Astrocyte (in vitro differentiated cells and primary cell): ENCODE measurements around the gene FBXO30. TPM values are rescaled to one million over a fixed set of nuclear protein-coding genes. Genes with fewer than 3 reads are reported as not detected.
A peak's percentile ranks its signal among the peaks of the same experiment; 100 is the strongest.

Source experiments
- DNase-seq: peaks from one replicate; pipeline ENCODE4 v3.0.0-alpha.2; 2010; ENCODE audit warnings: low read depth
- FAIRE-seq: peaks from 2 replicates; lab custom pipeline; 2011; peaks lifted over from hg19 to GRCh38; lab: Jason Lieb, UNC
- H2AFZ ChIP-seq: 2 replicates; pipeline ENCODE4 v1.6.0; 2012; ENCODE audit warnings: low read depth, low read length, inconsistent platforms
- H3K27ac ChIP-seq: 2 replicates; pipeline ENCODE4 v1.5.1; 2011; ENCODE audit warnings: low read depth, low read length, inconsistent platforms
- H3K27me3 ChIP-seq: 2 replicates; pipeline ENCODE4 v1.6.0; 2011; ENCODE audit warnings: low read length, inconsistent platforms; ENCODE audit not compliant: insufficient read depth
- H3K36me3 ChIP-seq: 2 replicates; pipeline ENCODE4 v1.5.1; 2011; ENCODE audit warnings: low read length, inconsistent platforms; ENCODE audit not compliant: insufficient read depth
- H3K4me1 ChIP-seq: 2 replicates; pipeline ENCODE4 v1.5.1; 2011; ENCODE audit warnings: low read length, inconsistent platforms; ENCODE audit not compliant: insufficient read depth
- H3K4me2 ChIP-seq: 2 replicates; pipeline ENCODE4 v1.6.0; 2012; ENCODE audit warnings: low read length, inconsistent platforms
- H3K4me3 ChIP-seq: 2 replicates; pipeline ENCODE4 v1.5.1; 2011; ENCODE audit warnings: low read depth, mild to moderate bottlenecking, low read length, inconsistent platforms; ENCODE audit not compliant: insufficient read depth
- H3K79me2 ChIP-seq: 2 replicates; pipeline ENCODE4 v1.6.0; 2012; ENCODE audit warnings: mild to moderate bottlenecking, low read length, inconsistent platforms; ENCODE audit not compliant: insufficient read depth
- H3K9ac ChIP-seq: 2 replicates; pipeline ENCODE4 v1.6.0; 2012; ENCODE audit warnings: mild to moderate bottlenecking, low read length, inconsistent platforms
- H3K9me3 ChIP-seq: 2 replicates; pipeline ENCODE4 v1.5.1; 2012; ENCODE audit warnings: low read depth, mild to moderate bottlenecking, low read length, inconsistent platforms; ENCODE audit not compliant: insufficient read depth
- H4K20me1 ChIP-seq: 2 replicates; pipeline ENCODE4 v1.6.0; 2012; ENCODE audit warnings: low read length, inconsistent platforms; ENCODE audit not compliant: insufficient read depth
- H3K27ac Mint-ChIP-seq: one replicate; pipeline ENCODE4 v1.8.0; 2021; ENCODE audit warnings: mild to moderate bottlenecking, mixed read lengths; ENCODE audit not compliant: unreplicated experiment
- H3K27me3 Mint-ChIP-seq: one replicate; pipeline ENCODE4 v1.8.0; 2021; ENCODE audit warnings: low read depth, mixed read lengths; ENCODE audit not compliant: unreplicated experiment
- H3K36me3 Mint-ChIP-seq: one replicate; pipeline ENCODE4 v1.8.0; 2021; ENCODE audit warnings: low read depth, mixed read lengths; ENCODE audit not compliant: unreplicated experiment
- H3K4me1 Mint-ChIP-seq: one replicate; pipeline ENCODE4 v1.8.0; 2021; ENCODE audit warnings: low read depth, mixed read lengths; ENCODE audit not compliant: unreplicated experiment
- H3K4me3 Mint-ChIP-seq: one replicate; pipeline ENCODE4 v1.8.0; 2021; ENCODE audit warnings: mild to moderate bottlenecking, moderate library complexity, mixed read lengths; ENCODE audit not compliant: unreplicated experiment
- H3K9me3 Mint-ChIP-seq: one replicate; pipeline ENCODE4 v1.8.0; 2021; ENCODE audit warnings: mild to moderate bottlenecking, mixed read lengths; ENCODE audit not compliant: unreplicated experiment
- CTCF ChIP-seq: IDR thresholded peaks from 2 replicates; pipeline ENCODE4 v1.5.1; 2011; ENCODE audit warnings: low read depth, mild to moderate bottlenecking, inconsistent platforms, low read length, moderate library complexity; ENCODE audit not compliant: insufficient read depth
- EZH2 ChIP-seq: IDR thresholded peaks from 2 replicates; pipeline ENCODE4 v1.6.1; 2012; ENCODE audit warnings: mild to moderate bottlenecking, low read length, inconsistent platforms; ENCODE audit not compliant: insufficient read depth
- total RNA-seq: library from RNA; stranded (reverse); gene quantifications from 2 replicates; pipeline ENCODE4 v1.2.1, GENCODE V29; 2021

Gene FBXO30
- total RNA-seq, 1 donor from 2014 or later, result 13.6 TPM

- TF ChIP-seq EZH2, result no peak
- no peak for TF ChIP-seq CTCF
- Mint-ChIP-seq H3K9me3 (no peaks in the 10 kb centered on the region), H3K4me3 (peak overlapping the region; percentile 97), H3K27ac (peak overlapping the region; percentile 85), H3K36me3 (no peaks in the 10 kb centered on the region), H3K27me3 (no peaks in the 10 kb centered on the region), H3K4me1 (peaks cover 22% of the 10 kb centered on the region)
- H3K9me3 ChIP-seq, result no peaks in the 10 kb centered on the region
- H3K27ac ChIP-seq, result peak overlapping the region; percentile 91
- peak overlapping the region; percentile 70 for H2AFZ ChIP-seq
- DNase-seq (peak; percentile 61), FAIRE-seq (peak; percentile 56)
- H3K4me3 ChIP-seq, result peak overlapping the region; percentile 95
- no peaks in the 10 kb centered on the region for H3K36me3 ChIP-seq
- peaks cover 40% of the 10 kb centered on the region for H4K20me1 ChIP-seq
- H3K4me1 ChIP-seq, result peaks cover 16% of the 10 kb centered on the region
- H3K27me3 ChIP-seq, result no peaks in the 10 kb centered on the region
- peak overlapping the region; percentile 98 for H3K4me2 ChIP-seq
- peak overlapping the region; percentile 93 for H3K9ac ChIP-seq
- peaks cover 61% of the 10 kb centered on the region for H3K79me2 ChIP-seq
These were observed 1.1 kb downstream of the FBXO30 start for GRCh38 chr6:145813285-145814034.

- Mint-ChIP-seq H3K4me1 (peaks cover 25% of the 10 kb centered on the region), H3K27ac (no peak overlapping the region), H3K27me3 (no peaks in the 10 kb centered on the region), H3K36me3 (no peaks in the 10 kb centered on the region), H3K9me3 (no peaks in the 10 kb centered on the region), H3K4me3 (peak overlapping the region; percentile 97)
- no peak for TF ChIP-seq EZH2
- no peak for TF ChIP-seq CTCF
- DNase-seq, result no peak
- no peak overlapping the region for H2AFZ ChIP-seq
- peak overlapping the region; percentile 32 for H3K4me2 ChIP-seq
- H3K36me3 ChIP-seq, result no peaks in the 10 kb centered on the region
- H3K9ac ChIP-seq, result no peak overlapping the region
- no peaks in the 10 kb centered on the region for H3K27me3 ChIP-seq
- no peak for FAIRE-seq
- H3K4me3 ChIP-seq, result no peak overlapping the region
- H3K79me2 ChIP-seq, result peaks cover 78% of the 10 kb centered on the region
- no peak overlapping the region for H3K27ac ChIP-seq
- H3K9me3 ChIP-seq, result no peaks in the 10 kb centered on the region
- peaks cover 47% of the 10 kb centered on the region for H4K20me1 ChIP-seq
- peaks cover 16% of the 10 kb centered on the region for H3K4me1 ChIP-seq
These were observed 2.9 kb downstream of the FBXO30 start for GRCh38 chr6:145811741-145812140.

GRCh38 chr6:145809785-145810184, 4.8 kb downstream of the FBXO30 start:
- no peaks in the 10 kb centered on the region for H3K27me3 Mint-ChIP-seq
- Histone ChIP-seq H4K20me1 (peaks cover 62% of the 10 kb centered on the region), H3K4me3 (no peak overlapping the region), H2AFZ (no peak overlapping the region), H3K79me2 (peaks cover 98% of the 10 kb centered on the region), H3K9me3 (no peaks in the 10 kb centered on the region), H3K4me1 (peaks cover 5% of the 10 kb centered on the region), H3K27ac (no peak overlapping the region), H3K36me3 (peaks cover 15% of the 10 kb centered on the region), H3K27me3 (no peaks in the 10 kb centered on the region), H3K4me2 (no peak overlapping the region), H3K9ac (no peak overlapping the region)
- H3K4me3 Mint-ChIP-seq, result peak overlapping the region; percentile 21
- peaks cover 9% of the 10 kb centered on the region for H3K36me3 Mint-ChIP-seq
- peaks cover 23% of the 10 kb centered on the region for H3K4me1 Mint-ChIP-seq
- FAIRE-seq, result no peak
- H3K9me3 Mint-ChIP-seq, result no peaks in the 10 kb centered on the region
- no peak overlapping the region for H3K27ac Mint-ChIP-seq
- DNase-seq, result peak; percentile 47
- TF ChIP-seq CTCF, result no peak
- no peak for TF ChIP-seq EZH2
